Activated gamma-delta T cell treated with Interleukin-2 at 50 U/mL for 16 hours (primary cell): Measurements from ENCODE around the gene PSD2.

ENCODE experiments used
- DNase-seq: peaks from one replicate; pipeline ENCODE4 v3.0.0-alpha.2; 2020

The PSD2 gene

DNA sequence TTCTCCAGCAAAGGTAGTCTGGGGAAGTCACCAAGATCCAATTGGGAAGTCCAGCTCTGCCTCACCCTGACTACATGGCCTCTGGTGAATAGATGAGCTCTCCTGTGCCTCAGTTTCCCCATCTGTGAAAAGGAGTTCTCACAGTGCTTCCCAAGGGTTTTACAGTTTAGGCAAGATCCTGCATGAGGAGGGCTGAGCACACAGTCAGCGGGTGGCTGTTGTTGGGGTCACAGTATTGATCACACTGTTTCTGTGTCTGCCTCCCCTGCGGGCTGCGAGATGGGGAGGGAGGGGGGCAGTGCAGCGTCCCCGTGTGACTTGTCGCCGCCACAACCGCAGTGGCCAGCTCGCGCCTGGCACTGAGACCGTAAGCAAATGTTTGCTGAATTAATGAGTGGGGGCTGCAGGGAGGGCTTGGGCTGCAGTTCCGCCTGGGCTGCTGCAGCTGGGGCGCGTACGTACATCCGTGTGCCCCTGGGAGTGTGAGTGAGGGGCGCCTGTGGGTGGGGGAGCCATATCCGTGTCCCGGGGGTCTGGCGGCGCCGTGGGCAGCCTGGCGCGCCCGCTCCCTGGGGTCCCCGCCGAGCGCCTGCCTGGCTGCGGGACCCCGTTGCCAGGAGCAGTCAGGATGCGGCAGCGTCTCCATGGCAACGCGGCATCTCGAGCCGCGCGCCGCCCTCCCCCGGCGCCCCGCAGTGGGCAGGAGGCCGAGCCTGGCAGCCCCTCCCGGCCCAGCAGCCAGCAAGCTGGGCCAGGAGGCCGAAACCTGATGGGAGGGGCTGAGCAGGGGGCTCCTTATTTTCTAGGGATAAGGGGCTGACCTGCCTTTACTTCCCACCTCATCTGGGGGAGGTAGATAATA, 31.4 kb upstream of the PSD2 start:
- peak; percentile 27 for DNase-seq

DNA sequence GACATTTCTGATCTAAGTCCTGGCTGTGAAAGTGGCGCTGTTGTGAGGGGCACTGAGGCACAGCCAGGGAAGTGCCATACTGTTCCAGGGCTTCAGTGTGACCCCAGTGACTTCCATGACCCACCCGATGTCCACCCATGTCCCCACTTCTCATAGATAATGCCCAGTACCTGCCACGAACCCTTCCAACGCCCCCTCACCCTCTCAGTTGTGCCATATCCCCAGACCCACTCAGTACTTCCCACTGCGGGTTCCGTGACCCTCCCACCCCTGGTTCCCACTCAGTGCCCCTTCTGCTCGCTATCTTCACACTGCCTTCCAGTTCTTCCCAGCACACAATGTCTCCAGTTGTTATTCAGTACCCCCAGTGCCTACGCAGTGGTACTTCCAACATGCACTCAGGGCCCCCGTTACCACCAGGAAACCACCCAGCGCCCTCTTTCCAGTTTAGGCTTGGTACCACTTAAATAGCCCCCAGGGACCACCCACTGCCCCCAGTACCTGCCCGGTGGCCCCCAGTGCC, 30.7 kb upstream of the PSD2 start:
- DNase-seq: no peak

DNA sequence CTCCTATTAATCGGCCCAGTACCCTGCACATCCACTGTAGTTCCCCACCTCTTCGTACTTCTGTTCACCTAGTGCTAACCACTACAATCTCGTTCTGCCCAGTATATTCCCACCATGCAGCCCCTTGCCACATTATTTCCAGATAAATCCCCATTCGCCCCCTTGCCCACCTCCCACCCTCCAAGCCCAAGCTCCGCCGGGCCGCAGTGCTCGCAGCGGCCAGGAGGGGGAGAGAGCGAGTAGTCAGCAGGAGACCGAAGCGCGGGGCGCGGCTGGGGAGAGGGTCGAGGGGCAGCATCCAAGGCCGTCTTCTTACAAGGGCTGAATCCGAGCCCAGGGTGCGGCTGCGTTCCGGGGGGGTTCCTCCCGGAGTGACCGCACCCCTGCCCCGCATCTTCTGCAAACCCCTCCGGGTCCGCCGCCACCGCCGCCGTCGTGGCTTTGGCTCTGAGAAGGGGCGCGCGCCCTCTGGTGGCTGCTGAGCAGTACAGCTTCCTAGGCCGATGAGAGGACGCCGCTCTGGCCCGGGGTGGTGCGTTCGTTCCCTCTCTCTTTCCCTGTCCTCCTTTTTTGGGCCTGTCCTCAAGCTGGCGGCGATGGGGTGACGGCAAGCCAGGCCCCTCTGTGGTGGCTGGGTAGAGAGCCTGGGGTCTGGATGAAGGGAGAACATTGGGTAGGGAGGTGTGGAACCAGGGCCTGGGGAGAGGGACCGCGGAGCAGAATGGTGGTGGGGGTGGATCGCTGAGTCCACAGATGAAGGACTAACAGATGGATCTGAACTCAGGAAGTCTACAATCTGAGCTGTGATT, 30.0 kb upstream of the PSD2 start:
- DNase-seq: peak; percentile 82

DNA sequence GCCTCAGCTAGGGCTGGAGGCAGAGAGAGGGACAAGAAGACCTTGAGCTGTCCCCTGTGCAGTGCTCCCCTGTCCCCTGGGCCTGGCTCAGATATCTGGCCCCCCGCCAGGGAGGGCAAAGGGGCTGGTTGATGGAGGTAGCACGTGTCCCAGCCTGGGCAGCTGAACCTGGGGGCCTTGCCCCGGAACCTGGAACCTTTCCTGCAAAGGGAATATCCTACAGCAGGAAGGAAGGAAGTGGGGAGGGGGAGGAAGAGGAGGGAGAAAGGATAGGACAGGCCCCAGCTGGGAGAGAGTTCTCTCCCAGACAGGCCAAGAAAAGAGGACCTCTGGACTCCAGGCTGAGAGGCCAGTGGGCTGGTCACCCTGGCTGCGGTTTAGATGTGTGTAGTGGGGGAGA, 27.6 kb upstream of the PSD2 start:
- DNase-seq: no peak

DNA sequence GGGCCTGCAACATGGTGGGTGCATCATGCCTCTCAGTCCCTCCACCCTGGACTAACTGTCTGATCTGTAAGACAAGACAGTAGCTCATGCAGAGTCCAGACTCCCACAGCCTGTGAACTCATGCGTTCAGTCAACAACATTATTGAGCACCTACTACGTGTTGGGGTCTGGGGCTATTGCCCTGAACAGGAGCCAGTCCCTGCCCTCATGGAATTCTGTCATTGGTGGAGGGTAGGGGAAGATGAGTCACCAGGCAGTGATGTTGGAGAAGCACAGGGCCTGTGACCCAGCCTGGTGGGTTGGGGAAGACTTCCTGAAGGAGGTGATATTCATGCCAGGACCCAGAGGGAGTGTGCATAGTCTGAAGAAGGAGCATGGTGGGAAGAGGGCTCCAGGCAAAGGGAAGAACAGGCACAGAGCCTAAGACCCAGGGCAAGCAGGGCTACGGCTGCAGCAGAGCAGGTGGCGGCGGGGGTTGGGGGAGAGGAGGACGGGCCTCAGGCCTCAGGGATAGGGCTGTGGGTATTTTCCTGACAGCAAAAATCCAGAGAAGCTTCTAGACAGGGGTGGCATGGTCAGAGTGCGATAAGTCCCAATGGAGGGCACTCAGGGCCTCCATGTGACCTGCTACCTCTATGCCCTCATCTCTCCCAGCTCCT, 26.7 kb upstream of the PSD2 start:
- DNase-seq: no peak

DNA sequence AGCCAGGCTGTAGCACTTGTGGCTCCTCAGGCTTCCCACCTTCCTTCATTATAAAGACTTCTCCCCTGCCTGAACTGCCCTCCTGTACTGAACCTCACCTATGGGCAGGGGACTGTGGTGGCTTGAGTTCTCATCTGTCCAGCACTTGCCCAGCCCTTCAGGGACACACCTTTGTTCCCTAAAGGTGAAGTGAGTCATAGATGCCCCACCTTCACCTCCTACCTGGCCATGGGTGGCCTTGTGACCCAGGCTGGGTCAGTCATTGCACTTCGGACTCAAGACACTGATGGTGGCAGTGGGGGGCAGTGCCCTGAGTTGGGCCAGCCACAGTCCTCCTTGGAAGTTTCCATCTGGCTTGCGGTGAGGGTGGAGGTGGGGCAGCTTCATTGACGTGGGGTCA, 26.1 kb upstream of the PSD2 start:
- DNase-seq: no peak

DNA sequence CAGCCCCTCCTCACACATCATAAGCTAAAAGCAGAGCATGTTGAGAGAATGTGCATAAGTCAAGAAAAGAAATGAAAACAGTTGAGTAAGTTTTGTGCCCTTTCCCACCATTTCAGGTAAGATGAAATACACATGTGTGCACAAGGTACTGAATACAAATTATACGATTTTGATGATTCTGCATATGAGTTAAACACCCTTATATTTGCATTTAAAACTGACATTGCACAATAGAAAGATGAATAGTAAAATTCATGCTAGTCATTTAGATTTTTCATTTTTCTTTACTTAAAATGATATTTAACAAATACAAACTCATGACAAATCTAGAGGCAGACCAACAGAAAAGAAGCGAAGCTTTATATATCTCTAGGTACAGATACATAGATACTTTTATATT, 24.9 kb upstream of the PSD2 start:
- DNase-seq: no peak

DNA sequence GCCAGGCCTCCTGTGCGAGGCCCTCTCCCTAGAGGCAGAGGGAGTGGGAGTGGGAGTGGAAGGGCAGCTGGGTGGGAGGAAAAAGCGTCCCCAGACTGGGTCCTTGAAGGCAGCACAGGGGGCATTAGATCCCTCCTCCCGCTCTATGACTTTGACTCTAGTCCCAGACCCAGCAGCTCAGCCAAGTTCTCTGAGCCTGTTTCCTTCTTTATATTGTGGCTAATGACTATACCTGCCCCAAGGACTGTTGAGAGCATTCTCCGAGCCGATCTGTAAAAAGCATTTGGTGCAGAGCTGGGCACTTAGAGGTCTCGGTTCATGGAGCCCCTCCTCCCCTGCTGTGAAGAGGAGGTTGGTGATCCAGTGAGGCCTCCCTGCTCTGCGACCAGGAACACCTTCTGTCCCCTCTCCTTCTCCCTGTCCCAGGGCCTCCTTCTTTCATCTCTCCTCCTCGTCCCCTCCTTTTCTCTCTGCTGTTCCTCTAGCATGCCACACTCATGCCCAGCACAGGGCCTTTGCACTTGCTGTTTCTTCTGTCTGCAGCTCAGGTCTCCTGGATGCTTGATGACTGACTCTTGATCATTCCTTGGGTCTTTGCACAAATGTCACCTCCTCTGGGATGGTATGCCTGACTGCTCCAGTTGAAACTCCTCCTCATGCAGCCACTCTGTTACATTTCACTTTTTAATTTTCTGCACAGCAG, 23.4 kb upstream of the PSD2 start:
- no peak for DNase-seq

DNA sequence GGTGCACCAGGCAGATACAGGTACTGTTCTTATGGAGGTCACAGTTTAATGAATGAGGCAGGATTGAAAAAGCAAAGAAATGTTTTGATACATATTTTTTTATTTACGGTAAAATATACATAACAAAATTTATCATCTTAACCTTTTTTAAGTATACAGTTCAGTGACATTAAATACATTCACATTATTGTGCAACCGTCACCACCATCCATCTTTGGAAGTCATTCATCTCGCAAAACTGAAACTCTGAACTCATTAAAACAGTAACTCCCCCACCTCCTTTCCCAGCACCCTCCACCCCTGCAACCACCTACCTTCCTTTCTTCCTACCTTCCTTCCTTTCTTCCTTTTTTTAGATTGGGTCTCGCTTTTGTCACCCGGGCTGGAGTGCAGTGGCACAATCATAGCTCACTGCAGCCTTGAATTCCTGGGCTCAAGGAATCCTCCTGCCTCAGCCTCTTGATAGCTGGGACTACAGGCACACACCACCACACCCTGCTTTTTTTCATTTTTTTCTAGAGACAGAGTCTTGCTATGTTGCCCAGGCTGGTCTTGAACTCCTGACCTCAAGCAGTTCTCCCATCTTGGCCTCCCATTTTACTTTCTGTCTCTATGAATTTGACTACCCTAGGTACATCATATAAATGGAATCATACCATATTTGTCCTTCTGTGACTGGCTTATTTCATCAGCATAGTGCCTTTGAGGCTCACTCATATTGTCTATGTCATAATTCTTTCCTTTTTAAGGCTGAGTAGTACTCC, 22.5 kb upstream of the PSD2 start:
- DNase-seq: no peak

DNA sequence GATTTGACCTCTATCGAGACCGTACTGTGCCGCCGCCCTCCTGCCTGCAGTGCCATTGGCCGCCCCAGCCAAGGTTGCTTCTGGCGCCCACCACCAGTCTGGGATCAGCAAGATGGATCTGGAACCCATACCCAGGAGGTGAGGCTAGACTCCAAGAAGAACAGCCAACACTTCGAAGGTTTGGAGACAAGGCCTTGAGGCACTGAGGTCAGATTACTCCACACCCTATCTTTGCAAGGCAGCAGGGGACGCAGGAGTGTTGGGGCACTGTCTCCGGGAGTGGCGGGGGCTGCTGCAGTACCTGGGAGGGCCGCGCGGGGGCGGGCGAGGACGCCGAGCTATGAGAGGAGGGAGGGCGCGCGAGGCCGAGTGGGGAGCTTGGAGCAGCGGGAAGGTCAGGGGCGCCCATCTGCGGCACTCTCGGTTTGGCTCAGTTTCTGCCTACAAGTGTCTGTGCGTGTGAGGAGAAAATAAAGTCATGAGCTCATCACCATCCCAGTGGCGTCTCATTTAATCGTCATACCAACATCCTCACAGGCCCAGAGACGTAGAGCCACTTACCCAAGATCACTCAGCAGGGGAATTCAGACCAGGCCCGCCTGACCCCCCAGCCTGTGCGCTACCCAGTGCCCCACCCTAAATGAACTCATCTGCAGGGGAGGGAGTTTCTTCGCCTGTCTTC, 20.5 kb upstream of the PSD2 start:
- DNase-seq: peak; percentile 79

DNA sequence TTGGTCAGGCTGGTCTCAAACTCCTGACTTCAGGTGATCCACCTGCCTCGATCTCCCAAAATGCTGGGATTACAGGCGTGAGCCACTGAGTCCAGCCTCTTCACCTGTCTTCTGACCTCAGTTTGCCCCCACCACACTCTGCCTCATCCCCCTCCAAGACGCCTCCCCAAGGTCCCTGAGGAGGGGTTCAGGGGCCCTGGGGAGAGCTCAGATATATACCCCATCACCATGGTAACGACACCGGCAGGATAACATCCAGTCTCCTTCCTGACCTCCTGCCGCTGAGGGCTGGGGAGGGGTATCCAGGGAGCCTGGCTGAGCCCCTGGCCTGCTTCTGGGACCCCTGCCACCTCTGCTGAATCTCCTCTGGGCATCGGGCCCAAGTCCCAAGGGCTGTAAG, 19.7 kb upstream of the PSD2 start:
- no peak for DNase-seq

DNA sequence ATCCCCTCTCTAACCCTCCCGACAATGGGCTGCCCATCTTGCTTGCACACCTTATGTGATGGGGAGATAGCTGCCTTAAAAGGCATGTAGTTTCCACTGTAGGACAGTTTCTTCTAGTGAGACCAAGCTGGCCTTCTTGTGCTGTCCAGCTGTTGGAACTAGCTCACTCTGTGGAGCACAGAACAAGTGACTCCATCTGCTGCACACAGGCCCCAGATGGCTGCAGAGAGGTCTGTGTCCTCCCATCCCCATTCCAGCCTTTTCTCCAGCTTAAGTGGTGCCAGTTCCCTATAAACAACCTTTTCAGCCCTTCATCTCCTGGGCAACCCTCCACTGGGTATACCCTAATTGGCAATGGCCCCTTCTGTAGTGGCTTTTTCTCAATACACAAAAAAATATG, 18.7 kb upstream of the PSD2 start:
- no peak for DNase-seq

DNA sequence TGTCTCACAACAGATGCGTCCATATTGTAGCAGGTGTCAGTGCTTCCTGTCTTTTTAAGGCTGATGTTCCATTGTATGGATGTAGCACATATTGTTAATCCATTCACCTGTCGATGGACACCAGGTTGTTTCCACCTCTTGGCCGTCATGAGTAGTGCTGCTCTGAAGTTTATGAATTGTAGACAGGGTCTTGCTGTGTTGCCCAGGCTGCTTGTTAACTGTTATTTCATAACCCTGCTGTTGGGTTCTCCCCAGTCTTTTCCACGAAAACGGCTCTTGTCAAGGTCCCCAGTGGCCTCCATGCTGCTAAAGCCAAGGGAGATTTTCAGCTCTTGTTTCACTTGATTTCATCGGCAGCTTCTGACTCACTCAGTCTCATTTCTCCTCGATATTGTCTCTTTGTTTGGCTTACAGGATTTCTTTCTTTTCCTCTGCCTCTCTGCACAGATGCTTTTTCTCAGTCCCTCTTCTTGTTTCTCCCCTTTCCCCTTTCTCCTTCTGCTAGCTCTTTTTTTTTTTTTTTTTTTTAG, 12.1 kb upstream of the PSD2 start:
- no peak for DNase-seq

DNA sequence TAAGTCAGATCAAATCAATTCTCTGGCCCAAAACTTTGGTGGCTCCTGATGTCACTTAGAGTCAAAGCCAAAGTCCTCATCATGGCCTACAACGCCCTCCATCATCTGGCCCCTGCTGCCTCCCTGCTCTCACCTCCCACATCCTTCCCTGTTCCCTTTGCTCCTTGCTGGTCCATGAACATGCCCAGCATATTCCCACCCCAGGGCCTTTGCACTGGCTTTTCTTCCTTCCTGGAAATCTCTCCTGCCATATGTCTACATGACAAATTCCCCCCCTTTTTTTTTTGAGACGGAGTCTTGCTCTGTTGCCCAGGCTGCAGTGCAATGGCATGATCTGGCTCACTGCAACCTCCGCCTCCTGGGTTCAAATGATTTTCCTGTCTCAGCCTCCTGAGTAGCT, 11.1 kb upstream of the PSD2 start:
- no peak for DNase-seq

DNA sequence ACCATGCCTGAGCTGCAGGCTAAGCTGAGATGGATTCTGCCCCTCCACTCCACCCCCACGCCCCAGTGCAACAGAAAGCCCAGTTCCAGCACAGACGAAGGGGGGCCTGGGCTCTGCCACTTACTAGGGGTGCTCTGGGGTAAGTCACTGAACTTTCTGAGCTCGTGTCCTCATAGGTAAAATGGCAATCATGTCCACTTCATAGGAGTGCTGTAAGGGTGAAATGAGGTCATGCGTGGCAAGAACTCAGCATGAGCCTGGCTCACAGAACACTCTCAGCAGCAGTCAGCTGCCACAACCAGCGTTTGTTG, 8.4 kb upstream of the PSD2 start:
- DNase-seq: no peak

DNA sequence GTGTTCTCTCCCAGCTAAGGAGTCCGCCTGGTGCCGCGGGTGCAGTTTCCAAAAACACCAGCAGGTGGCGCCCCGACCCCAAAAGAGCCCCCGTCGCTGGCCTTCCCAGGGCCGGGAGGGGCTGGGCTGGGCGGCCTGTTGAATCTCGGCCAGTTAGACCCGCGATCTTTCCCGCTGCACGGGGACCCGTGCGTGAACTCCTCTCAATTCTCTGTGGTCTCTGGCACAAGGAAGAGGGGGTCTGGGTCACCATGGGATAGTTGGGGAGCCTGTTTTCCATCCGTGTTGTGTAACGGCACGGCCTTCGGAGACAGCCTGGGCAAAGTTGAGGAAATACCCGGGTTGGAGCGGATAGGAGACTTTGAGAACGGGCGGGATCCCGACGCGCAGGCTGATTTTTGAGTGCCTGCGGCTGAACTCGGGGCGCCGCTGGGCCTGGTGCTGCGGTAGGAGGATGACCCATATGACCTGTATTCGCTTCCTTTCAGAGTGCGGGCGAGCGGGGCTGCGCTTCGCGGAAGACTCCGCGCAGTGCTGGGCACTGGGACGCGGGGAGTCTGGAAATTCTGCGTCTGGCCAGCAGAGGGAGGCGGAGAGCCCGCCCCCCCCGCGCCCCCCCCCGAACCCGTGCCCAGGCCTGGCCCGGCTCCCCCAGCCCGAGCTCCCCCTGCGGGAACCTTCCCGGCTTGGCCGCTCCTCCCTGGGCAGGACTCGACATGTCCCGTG, 7.9 kb upstream of the PSD2 start:
- peak; percentile 88 for DNase-seq

DNA sequence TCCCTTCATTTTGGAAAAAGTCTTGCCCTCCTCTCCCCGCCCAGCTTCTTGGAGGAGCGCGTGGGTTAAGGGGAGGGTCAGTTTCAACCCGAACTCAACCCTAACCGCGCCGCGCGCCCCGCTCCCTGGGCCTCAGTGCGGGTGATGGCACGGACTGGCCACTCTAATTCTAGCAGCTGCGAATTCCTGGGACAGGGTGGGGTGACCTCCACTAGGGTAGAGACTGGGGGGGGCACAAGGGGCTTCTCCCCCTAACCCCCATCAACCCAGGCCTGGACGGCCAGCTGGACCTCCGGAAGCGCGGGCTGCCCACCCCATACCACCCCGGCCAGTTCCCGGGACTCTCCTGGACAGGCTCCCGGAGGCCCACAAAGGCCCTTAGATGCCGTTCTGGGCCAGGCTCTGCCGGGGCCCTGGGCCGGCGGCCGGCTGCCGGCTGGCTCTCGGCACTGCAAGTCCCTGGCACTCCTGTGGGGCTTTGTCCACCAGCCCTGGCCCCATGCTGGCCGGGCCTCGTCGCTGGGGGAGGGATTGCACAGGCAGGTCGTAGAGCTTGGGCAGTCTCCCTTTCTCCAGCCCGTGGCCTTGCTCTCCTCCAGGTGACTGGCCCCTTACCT, 7.2 kb upstream of the PSD2 start:
- DNase-seq: no peak

DNA sequence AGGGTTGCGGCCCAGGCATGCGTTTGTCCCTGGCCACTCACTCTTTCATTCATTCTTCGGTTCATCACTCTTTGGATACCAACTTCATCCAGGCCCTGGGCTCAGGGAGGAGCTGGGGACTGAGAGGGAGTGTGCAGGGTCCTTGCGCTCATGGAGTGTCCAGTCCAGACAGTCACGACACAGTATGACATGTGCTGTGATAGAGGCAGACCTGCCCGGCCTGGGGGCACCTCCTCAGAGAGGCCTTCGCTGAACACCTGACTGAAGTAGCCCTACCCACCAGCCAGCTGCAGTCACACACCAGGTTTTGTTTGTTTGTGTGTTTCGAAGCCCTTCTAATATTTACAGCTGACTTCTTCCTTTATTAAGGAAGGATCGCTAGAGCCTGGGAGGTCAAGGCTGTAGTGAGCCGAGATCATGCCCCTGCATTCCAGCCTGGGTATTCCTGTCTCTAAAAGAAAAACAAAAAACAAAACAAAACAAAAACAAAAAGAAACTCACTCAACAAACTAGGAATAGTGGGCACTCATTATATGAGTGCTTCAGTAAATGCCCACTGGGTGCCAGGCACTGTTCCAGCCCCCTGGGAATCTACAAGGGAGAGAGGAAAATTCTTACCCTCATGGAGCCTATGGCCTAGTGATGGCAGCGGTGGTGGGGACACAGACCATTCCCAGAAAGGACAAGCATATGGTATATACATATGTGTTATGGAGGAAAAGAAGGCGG, 6.3 kb upstream of the PSD2 start:
- DNase-seq: no peak

DNA sequence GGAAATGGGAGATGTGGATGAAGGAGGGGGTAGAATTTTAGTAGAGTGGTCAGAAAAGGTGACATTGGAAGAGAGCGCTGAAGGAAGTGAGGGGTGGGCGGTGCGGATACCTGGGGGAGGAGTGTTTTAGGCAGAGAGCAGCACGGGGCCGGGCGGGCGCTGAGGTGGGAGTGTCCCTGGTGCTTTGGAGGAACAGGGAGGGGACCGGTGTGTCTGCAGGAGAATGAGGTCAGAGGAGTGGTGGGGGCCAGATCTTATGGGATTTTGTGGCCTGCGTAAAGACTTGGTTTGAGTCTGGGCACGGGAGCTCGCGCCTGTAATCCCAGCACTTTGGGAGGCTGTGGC, 5.8 kb upstream of the PSD2 start:
- DNase-seq: no peak

DNA sequence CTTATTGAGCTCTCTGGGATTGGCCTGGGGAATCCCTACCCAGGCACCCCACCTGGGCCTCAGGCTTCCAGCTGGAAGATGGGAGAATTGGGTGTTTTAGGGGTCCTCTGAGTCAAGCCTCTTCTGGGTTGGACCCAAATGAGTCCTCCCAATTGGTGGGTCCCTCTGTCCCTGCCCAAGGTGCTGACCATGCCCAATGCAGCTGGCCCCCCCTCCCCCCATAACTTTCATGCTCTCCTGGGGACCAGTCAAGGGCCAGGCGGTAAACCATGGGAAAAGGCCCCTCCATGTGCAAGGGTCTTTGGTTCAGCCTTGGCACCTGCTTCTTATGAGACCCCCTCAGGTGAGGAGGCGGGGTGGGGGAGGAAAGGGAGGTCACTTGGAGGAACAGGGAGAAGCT, 3.4 kb upstream of the PSD2 start:
- no peak for DNase-seq
